ENCODE measurements around the gene PRR7.

DNA sequence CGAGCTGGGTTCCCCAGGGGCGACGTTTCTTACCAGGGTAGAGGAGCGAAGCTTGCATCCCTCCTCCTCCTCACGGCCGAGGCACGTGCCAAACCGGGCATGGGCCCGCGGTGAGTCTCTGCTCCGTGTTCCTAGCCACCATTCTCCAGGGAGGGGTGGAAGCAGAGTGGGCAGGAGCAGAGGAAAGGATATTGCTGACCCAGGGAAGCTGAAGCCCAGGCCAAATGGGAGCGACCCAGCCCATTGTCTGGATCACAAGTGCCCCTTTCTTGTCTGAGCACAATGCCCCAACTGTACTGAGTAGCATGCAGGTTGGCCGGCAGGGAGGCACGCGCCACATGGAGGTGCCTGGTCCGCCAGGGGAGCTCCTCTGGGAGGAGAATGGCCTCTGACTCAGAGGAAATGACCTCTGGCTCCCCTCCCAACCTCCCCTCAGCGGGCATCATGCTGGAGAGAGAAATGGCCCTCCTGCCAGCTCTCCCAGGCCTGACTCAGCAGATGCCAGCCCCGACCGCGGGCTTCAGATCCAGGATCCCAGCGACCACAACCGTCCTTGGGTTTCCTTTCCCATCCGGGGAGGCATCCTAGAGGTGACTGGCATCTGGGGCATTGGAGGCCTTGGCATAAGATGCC lies 1.1 kb downstream of the PRR7 start:
- peak; percentile 21 for TF ChIP-seq POLR2A (IDR thresholded peaks at IDR 0.05; ENCODE audit: low read length)
- no peak for TF ChIP-seq GATA1 (IDR thresholded peaks at IDR 0.05; ENCODE audit: low read depth, low read length)

Measured in erythroblast (primary cell).